T1000 (cell line): ENCODE data around the gene RICTOR.
"Not testable (repeated sequence)": the region's sequence is repeated elsewhere in the genome, so short reads cannot be mapped to it uniquely, and the experiment has no call there.

ENCODE experiments used
- DNase-seq: peaks from one replicate; lab custom pipeline; 2025; ENCODE audit warnings: mixed read lengths; lab: John Stamatoyannopoulos, UW

Gene RICTOR

GRCh38 chr5:39014561-39014960 is 59.6 kb downstream of the RICTOR start:
- DNase-seq = no peak

DNA sequence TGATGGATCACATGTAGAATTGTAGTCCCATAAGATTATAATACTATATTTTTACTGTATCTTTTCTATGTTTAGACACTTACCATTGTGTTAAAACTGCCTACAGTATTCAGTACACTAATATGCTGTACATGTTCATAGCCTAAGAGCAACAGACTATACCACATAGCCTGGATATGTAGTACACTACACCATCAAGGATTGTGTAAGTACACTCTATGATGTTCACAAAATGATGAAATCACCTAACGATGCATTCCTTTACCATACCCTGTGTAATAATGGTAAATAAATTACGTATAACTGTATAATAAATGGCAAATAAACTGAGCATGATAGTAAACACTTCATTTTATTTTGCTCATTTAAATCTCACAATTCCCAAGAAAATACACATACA is 60.3 kb downstream of the RICTOR start:
- no peak for DNase-seq

DNA sequence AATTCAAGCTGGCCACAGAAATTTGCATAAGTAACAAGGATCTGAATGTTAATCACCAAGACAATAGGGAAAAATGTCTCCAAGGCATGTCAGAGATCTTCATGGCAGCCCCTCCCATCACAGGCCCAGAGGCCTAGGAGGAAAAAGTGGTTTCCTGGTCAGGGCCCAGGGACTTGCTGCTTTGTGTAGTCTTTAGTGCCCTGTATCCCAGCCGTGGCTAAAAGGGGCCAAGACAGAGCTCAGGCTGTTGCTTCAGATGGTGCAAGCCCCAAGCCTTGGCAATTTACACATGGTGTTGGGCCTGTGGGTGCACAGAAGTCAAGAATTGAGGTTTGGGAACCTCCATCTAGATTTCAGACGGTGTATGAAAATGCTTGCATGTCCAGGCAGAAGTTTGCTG is 63.2 kb downstream of the RICTOR start:
- DNase-seq = not testable (repeated sequence)

DNA sequence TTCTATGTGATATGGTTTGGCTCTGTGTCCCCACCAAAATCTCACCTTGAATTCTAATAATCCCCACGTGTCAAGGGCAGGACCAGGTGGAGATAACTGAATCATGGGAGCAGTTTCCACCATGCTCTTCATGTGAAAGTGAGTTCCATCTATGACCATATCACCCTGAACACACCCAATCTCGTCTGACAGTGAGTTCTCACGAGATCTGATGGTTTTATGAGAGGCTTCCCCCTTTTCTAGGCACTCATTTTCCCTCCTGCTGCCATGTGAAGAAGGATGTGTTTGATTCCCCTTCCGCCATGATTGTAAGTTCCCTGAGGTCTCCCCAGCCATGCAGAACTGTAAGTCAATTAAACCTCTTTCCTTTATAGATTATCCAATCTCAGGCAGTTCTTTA is 64.2 kb downstream of the RICTOR start:
- DNase-seq = no peak

- DNase-seq = no peak
These were observed 64.9 kb downstream of the RICTOR start for GRCh38 chr5:39009280-39009679.

DNA sequence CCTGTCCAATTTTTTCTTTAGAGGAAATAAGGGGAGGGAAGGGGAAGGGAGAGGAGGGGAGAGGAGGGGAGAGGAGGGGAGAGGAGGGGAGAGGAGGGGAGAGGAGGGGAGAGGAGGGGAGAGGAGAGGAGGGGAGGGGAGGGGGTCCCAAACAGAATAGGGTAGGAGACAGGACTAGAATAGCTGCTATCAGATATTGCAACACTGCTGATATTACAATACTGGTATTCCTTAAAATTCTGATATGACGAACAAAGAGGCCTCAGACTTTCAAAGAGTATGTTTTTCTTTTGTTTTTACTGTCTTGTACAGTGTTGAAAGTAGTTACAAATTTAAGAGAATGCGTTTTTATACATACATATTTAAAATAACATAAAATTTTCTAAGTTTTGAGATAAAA is 67.5 kb downstream of the RICTOR start:
- no peak for DNase-seq

- DNase-seq = no peak
These were observed 68.5 kb downstream of the RICTOR start for GRCh38 chr5:39005566-39006232.

DNA sequence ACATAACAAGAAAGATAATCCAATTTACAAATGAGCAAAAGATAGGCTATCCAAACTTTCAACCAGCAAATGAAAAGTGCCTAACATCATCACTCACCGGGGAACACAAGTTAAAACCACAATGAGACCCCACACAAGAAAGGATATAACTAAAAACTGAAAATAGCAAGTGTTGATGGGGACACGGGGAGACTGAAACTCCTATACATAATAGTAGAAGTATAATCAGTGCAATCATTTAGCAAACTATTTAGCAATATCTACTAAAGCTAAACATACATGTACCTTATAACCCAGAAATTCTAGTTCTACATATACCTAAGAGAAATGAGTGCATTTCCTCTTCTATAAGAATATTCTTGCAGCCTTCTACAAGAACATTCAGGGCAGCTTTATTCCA is 72.5 kb downstream of the RICTOR start:
- DNase-seq = no peak

- no peak for DNase-seq
These were observed 75.2 kb downstream of the RICTOR start for GRCh38 chr5:38999037-38999436.

DNA sequence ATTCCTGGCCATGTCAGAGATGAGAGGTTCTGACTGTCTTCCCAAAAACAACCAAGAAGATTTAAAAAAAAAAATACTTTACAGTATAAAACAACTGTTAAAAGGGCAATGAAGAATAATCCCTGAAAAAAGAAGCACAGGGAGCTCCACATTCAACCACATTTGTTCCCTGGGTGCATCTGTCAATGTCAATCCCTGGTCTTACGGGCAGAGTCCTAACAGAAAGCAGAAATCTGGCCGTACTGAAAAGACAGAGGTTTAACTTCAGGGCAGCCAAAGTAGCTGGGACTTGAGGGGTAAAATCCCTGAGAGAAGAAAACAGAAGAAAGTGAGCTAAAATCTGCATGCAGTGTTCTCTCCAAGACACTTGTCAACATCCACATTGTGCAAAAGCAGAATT is 76.6 kb downstream of the RICTOR start:
- no peak for DNase-seq

DNA sequence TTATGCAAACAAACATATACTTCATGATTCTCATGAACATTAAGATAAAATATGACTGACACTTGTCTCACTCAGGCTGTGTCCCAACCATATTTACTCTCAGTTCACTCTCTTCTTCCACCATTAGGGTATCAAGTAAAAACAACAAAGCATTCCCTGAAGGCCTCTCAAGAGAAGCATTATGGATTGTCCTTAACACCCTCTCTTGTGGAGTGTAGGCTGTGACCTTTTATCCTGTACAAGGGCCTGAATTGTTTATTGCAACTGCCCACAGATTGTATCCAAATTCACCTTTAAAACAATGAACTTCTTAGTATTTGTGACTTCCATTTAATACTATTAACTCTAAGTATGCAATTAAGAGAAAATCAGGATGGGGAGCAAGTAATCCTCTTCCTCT is 78.1 kb downstream of the RICTOR start:
- DNase-seq = no peak

- DNase-seq = no peak
These were observed 79.8 kb downstream of the RICTOR start for GRCh38 chr5:38994324-38994927.

GRCh38 chr5:38989974-38990719 is 84.1 kb downstream of the RICTOR start:
- DNase-seq = not testable (repeated sequence)

GRCh38 chr5:38985909-38986452 is 88.2 kb downstream of the RICTOR start:
- DNase-seq = no peak

DNA sequence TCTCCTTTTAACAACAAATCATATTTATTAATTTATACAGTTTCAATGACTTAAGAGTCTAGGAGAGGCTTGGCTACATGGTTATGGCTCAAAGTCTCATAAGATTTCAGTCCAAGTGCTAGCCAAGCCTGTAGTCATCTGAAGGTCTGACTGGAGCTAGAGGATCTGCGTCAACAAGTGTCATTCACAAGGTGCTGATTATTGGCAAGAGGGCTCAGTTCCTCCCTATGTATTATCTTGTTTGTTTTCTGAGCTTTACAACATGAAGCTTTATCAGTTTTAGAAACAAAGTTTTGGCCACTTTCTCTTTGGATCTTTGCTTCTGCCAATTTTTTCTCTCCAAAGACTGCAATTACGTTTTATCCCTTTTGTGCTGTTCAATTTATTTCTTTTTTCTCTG is 94.7 kb downstream of the RICTOR start:
- no peak for DNase-seq

GRCh38 chr5:38978036-38978435 is 96.2 kb downstream of the RICTOR start:
- no peak for DNase-seq

DNA sequence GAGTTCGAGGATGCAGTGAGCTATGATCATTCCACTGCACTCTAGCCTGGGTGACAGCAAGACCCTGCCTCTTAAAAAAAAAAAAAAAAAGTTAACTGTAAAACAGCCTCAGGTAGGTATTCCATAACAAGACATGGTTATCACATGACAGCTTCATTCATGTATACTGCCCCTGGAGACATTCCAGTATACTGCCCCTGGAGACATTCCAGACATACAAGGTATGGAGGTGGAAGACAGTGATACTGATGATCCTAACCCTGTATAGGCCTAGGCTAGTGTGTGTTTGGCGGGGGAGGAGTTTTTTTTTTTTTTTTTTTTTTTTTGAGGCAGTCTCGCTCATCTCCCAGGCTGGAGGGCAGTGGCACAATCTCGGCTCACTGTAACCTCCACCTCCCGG is 105.5 kb downstream of the RICTOR start:
- no peak for DNase-seq

- DNase-seq = no peak
These were observed 112.5 kb downstream of the RICTOR start for GRCh38 chr5:38961691-38962090.

DNA sequence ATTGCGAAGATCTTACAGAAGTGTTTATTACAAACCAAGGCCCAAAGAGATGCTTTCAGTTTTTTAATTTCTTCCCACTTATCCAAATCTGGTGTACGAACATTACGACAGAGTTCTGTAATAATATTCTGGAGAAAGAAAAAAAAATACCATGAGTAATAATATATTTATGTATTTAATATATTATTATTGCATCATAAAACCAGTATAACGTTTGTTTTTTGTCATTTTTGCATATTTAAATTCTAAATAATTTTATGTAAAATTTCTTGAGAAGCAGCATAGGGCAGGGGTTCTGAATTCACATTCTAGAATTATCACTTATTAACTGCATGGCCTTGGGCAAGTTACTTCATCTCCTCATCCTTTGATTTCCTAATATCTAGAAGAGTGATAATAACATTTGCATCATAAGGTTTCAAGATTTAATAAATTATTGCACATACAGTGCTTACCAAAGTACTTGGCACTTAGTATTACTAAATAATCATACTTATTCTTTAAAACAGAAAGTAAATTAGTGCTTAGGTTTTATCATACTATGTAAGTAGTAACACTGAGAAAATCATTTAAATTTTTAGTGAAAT is 120.7 kb downstream of the RICTOR start:
- DNase-seq = no peak

- no peak for DNase-seq
These were observed 125.7 kb downstream of the RICTOR start for GRCh38 chr5:38948501-38948900.

GRCh38 chr5:38944282-38944681 is 129.9 kb downstream of the RICTOR start:
- DNase-seq = no peak

DNA sequence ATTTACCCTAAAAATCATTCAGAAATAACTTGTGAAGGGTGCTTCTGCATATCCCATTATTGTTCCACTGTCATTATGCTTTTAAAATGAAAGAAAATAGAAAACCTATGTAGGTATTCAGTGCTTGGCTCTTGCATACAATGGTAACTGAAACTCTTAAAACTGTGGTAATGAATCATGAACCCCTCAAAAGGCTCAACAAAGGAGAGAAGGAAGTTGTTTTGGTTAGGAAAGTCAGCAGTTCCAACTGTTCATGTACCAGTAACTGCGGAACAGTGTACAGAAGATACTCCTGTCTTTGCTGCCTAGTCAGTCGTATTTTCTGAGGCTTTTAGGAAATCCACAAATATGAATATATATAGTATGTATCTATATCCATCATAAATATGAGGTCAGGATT is 132.3 kb downstream of the RICTOR start:
- DNase-seq = no peak
